HL-60/S4 treated with phorbol 12-myristate 13-acetate at 8.2 ng/mL for 4 days and 3 days (cell line): ENCODE measurements around the gene TBC1D22A.

ENCODE experiments used
- in situ Hi-C: fragments of 300-500 bp; cut with MboI; formaldehyde crosslinking; loops from 2 replicates; pipeline ENCODE4 v1.15.0; 2022; ENCODE audit warnings: low sequenced_read_pairs

TBC1D22A gene

GRCh38 chr22:47200273-47201051, 438.0 kb downstream of the TBC1D22A start:
- in situ Hi-C loops, result no loop called here

GRCh38 chr22:47201186-47201995, 438.9 kb downstream of the TBC1D22A start:
- in situ Hi-C loops, result no loop called here

DNA sequence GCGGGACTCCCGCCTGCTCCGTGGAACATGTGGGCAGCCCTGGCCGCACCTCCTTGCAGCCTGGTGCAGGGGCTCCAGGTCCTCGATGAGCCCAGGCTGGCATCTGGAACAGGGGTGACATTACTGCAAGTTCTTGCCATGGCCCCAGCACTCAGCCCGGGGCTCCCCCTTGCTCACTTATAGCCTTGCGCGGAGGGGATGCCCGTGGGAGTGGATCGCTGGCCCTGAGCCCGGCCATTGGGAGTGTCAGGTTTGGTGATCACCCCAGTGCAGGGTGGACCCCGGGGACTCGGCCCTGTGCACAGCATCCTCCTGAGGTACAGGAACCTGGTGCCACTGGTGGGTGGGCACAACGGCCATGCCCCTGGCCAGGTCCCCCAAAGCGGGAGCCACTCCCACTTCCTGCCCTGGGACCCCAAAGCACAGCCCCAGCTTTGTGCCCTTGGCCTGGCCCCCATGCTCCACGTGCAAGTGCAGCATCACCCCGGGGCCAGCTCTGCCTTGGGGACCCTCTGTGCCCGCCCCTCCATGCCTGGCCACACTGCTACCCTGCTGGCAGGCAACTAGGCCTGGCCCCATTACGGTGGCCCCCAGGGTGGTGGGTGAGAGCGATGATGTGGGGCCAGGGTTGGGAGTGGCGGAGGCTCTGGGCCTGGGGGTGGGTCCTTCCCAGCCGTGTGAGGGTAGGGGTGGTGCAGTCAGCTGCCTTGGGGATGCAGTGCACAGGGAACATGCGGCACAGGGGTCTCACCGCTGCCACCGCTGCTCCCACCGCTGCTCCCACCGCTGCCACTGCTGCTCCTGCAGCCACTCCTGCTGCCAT, 439.8 kb downstream of the TBC1D22A start:
- in situ Hi-C loops, result no loop called here

- in situ Hi-C loops, result no loop called here
Observed at GRCh38 chr22:47202819-47203553, 440.5 kb downstream of the TBC1D22A start.

GRCh38 chr22:47203554-47203991, 441.1 kb downstream of the TBC1D22A start:
- in situ Hi-C loops, result no loop called here

GRCh38 chr22:47204002-47204979, 441.8 kb downstream of the TBC1D22A start:
- in situ Hi-C loops, result no loop called here

DNA sequence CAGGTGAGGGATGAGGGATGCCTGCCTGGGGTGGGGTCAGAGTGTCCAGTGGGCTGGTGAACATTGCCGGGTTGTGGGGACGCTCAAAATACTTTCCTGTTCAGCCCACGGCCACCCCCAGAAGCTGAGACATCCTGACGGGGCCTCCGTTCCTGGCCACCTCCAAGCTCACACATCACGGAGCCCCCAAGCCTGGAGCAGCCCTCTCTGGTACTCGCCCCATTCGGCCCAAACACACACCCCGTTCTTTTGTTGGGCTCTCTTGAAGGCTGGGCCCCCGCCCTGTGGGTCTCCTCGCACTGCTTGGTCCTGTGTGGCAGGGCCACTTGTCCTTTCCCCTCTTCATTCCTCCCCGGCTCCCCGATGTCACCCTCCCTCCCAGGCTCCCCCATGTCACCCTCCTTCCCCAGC, 442.6 kb downstream of the TBC1D22A start:
- in situ Hi-C loops, result no loop called here

- in situ Hi-C loops, result no loop called here
Observed at GRCh38 chr22:47205554-47205953, 443.1 kb downstream of the TBC1D22A start.

DNA sequence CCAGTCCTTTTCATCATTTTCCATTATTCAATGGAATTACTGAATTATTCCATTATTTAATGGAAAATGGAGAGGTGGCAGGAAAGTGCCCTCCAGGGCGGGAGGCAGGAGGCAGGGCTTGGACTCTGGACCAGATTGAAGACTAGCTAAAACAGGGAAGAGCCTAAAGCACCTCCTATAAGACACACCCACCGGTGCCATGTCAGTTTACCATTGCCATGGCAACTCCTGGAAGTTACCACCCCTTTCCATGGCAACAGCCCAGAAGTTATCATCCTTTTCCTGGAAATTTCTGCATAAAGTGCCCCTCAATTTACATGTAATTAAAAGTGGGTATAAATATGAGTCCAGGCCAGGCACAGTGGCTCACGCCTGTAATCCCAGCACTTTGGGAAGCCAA, 443.7 kb downstream of the TBC1D22A start:
- in situ Hi-C loops, result no loop called here

DNA sequence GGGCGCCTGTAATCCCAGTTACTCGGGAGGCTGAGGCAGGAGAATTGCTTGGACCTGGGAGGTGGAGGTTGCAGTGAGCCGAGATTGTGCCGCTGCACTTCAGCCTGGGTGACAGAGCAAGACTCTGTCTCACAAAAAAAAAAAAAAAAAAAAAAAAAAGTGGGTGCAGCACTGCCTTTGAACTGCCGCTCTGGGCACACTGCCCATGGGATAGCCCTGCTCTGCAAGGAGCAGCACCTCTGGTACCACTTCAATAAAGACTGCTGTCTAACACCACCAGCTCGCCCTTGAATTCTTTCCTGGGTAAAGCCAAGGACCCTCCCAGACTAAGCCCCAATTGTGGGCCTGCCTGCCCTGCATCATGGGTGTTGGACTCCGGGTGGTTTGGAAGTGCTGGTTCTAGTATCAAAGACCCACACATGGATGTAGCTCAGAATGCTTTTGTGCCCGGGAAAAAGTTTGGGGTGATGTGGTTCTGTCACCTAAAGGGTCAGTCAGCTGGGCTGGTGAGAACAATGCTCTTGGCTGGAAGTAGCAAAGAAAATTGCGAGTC, 444.3 kb downstream of the TBC1D22A start:
- in situ Hi-C loops, result no loop called here

GRCh38 chr22:47207387-47207786, 444.9 kb downstream of the TBC1D22A start:
- in situ Hi-C loops, result no loop called here

GRCh38 chr22:47207846-47208554, 445.6 kb downstream of the TBC1D22A start:
- in situ Hi-C loops, result no loop called here

GRCh38 chr22:47208630-47209029, 446.2 kb downstream of the TBC1D22A start:
- in situ Hi-C loops, result no loop called here

- in situ Hi-C loops, result no loop called here
Observed at GRCh38 chr22:47209040-47209514, 446.6 kb downstream of the TBC1D22A start.

DNA sequence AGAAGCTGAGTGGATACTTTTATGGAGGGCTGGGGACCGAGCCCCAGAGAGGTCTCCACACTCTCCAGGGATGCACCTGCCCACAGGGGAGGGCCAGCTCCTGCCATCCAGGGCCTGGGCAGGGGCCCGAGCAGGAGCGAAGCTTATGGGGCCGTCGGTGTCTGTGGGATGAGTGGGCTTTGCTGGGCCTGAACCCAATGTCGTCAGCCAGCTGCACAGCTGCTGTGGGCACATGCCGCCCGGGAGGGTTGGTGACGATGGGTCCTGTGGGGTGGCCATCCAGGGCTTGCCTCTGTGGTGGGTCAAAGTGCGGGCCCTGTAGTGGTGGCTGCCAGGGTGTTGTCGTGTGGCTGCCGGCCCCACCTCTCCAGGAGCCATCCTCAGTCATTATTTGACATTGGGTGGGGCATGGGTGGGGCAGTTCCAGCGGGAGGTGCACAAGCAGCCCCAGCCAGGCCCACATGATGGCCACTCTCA, 447.1 kb downstream of the TBC1D22A start:
- in situ Hi-C loops, result no loop called here

DNA sequence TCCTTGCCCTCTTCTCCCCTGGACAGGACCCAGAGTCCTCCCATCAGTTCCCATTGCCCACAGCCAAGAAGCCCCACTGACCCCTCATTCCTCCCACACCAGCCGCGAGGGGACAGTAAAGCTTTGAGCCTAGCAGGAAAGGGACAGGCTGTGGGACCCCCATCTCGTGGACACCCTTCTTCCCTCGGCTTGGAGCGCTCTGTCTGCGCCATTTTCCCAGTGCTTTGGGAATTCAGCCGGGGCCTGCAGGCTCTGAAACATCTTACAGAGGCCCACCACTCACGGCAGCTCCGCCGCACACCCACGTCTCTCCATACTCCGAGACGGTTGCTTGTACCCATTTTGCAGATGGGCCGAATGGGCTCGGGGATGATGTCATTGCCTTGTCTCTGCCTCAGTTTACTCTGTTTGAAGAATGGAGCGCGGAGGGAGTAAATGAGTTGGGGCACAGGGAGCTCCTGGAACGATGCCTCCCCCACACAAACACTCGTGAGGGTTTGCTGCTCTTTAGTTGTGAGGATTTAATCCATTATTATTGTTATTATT, 447.7 kb downstream of the TBC1D22A start:
- in situ Hi-C loops, result no loop called here

GRCh38 chr22:47210686-47211085, 448.2 kb downstream of the TBC1D22A start:
- in situ Hi-C loops, result no loop called here
